Activated CD8-positive, alpha-beta memory T cell treated with anti-CD3 and anti-CD28 coated beads for 48 hours (primary cell): Measurements from ENCODE around the gene CORIN.

Experiments used
- DNase-seq, 3 experiments: peaks; one replicate each; pipeline ENCODE4 v3.0.0-alpha.2; 2020; ENCODE audit warnings: low read depth in 2 of 3, low spot score in 2 of 3

Gene CORIN

GRCh38 chr4:47836641-47837093 lies 1.2 kb downstream of the CORIN start:
- DNase-seq = peak; percentile 17 to 32 (median 23)

GRCh38 chr4:47835494-47835893 lies 2.4 kb downstream of the CORIN start:
- no peak for DNase-seq

- DNase-seq = no peak
Measured at GRCh38 chr4:47831026-47831679, 6.7 kb downstream of the CORIN start.

GRCh38 chr4:47830265-47831025 lies 7.4 kb downstream of the CORIN start:
- DNase-seq = no peak

- DNase-seq = no peak
Measured at GRCh38 chr4:47829438-47829837, 8.4 kb downstream of the CORIN start.

- DNase-seq = no peak
Measured at GRCh38 chr4:47827343-47828047, 10.4 kb downstream of the CORIN start.

- DNase-seq = no peak
Measured at GRCh38 chr4:47824840-47825239, 13.0 kb downstream of the CORIN start.

GRCh38 chr4:47819178-47819577 lies 18.7 kb downstream of the CORIN start:
- DNase-seq = no peak

GRCh38 chr4:47817275-47817674 lies 20.6 kb downstream of the CORIN start:
- no peak for DNase-seq

- DNase-seq = no peak
Measured at GRCh38 chr4:47816748-47817147, 21.1 kb downstream of the CORIN start.

GRCh38 chr4:47814618-47815295 lies 23.1 kb downstream of the CORIN start:
- DNase-seq = no peak

GRCh38 chr4:47809654-47810203 lies 28.1 kb downstream of the CORIN start:
- no peak for DNase-seq

- no peak for DNase-seq
Measured at GRCh38 chr4:47804598-47804997, 33.3 kb downstream of the CORIN start.

GRCh38 chr4:47801481-47802002 lies 36.3 kb downstream of the CORIN start:
- no peak for DNase-seq

GRCh38 chr4:47798165-47798564 lies 39.7 kb downstream of the CORIN start:
- DNase-seq = no peak

- DNase-seq = no peak
Measured at GRCh38 chr4:47791965-47792364, 45.9 kb downstream of the CORIN start.

GRCh38 chr4:47790105-47790504 lies 47.8 kb downstream of the CORIN start:
- DNase-seq = no peak

- DNase-seq = no peak
Measured at GRCh38 chr4:47788126-47788525, 49.7 kb downstream of the CORIN start.

- DNase-seq = no peak
Measured at GRCh38 chr4:47786958-47787370, 50.9 kb downstream of the CORIN start.

- DNase-seq = no peak
Measured at GRCh38 chr4:47785153-47785552, 52.7 kb downstream of the CORIN start.

- no peak for DNase-seq
Measured at GRCh38 chr4:47784222-47784621, 53.6 kb downstream of the CORIN start.
